ENCODE results near the gene TMEM98. TPM values are rescaled to one million over a fixed set of nuclear protein-coding genes. Genes with fewer than 3 reads are reported as not detected.

TMEM98 gene
- total and polyA plus RNA-seq, 2 of the 8 experiments (the other 6 are each of a cell fraction or from before 2014, with no cell fraction given): 86.1 to 232 TPM

GRCh38 chr17:32901743-32902142, 26.2 kb upstream of the TMEM98 start:
- H3K56ac ChIP-seq (replicated peaks; ENCODE audit: insufficient read length, low read depth, low read length): no peak overlapping the region
- H3K9me3 ChIP-seq (ENCODE audit: insufficient read depth in 2 of 2, low read depth in 1 of 2, low read length in 1 of 2): peaks cover 0 to 4% of the 10 kb centered on the region in 2 experiments; a peak in 2 of 4 replicates
- no peaks in the 10 kb centered on the region for H4K20me1 ChIP-seq (replicated peaks in 1 of 2; ENCODE audit: control insufficient read depth in 1 of 2, insufficient read depth in 2 of 2, low read length in 2 of 2)
- no peaks in the 10 kb centered on the region for H3K27me3 ChIP-seq (replicated peaks in 1 of 4; ENCODE audit: control insufficient read depth in 3 of 4, extremely low read depth in 1 of 4, insufficient read depth in 3 of 4, low read length in 3 of 4)
- H3K9ac ChIP-seq (replicated peaks in 1 of 4; ENCODE audit: extremely low read depth in 1 of 4, low read depth in 3 of 4, low read length in 3 of 4): no peak overlapping the region
- no peaks in the 10 kb centered on the region for H3K23me2 ChIP-seq (ENCODE audit: low read depth, low read length)
- H2AFZ ChIP-seq (ENCODE audit: low read length): no peak overlapping the region
- H2BK120ac ChIP-seq (replicated peaks; ENCODE audit: low read depth, low read length): no peak overlapping the region
- no peak overlapping the region for H3K14ac ChIP-seq (ENCODE audit: insufficient read length)
- DNase-seq (ENCODE audit: low read depth in 1 of 2, low spot score in 2 of 2): no peak
- no peak overlapping the region for H2BK20ac ChIP-seq (ENCODE audit: low read length)
- H4K8ac ChIP-seq (ENCODE audit: extremely low read depth, insufficient read depth, low read length): no peak overlapping the region
- H3K4ac ChIP-seq (replicated peaks; ENCODE audit: insufficient read length, low read depth, low read length): no peak overlapping the region
- H3K4me3 ChIP-seq (ENCODE audit: extremely low read depth in 1 of 4, insufficient read depth in 2 of 4, low read depth in 3 of 4, low read length in 4 of 4): no peak overlapping the region
- no peak overlapping the region for H3K18ac ChIP-seq (ENCODE audit: extremely low read depth, low read length)
- H2AK5ac ChIP-seq (ENCODE audit: low read depth, low read length): no peak overlapping the region
- no peak overlapping the region for H2BK5ac ChIP-seq (ENCODE audit: low read depth, low read length)
- POLR2A ChIA-PET (ENCODE audit: partially characterized antibody): no interaction called here
- H2BK12ac ChIP-seq (ENCODE audit: low read depth, low read length): no peak overlapping the region
- WGBS, 2 experiments (ENCODE audit: extremely low coverage in 1 of 2, insufficient coverage in 1 of 2, insufficient read length in 1 of 2, insufficient replicate concordance in 2 of 2, low coverage in 1 of 2, low lambda C conversion rate in 2 of 2, missing lambda C conversion rate in 1 of 2): 97 to 100% methylated on average over 2 to 4 of the region's 4 CpGs
- no peak overlapping the region for H3K27ac ChIP-seq (ENCODE audit: low read depth, low read length)
- H3K79me2 ChIP-seq (ENCODE audit: control insufficient read depth in 1 of 2, insufficient read depth in 2 of 2, low read length in 2 of 2): no peaks in the 10 kb centered on the region
- H3K79me1 ChIP-seq (ENCODE audit: low read depth, low read length): no peaks in the 10 kb centered on the region
- TF ChIP-seq HDAC6 (IDR thresholded peaks at IDR 0.05; ENCODE audit: low read depth, low read length): no peak
- no peak for TF ChIP-seq CBX5 (IDR thresholded peaks at IDR 0.05; ENCODE audit: low read depth, low read length)
- TF ChIP-seq TAF7 (optimal IDR thresholded peaks at IDR 0.05; ENCODE audit: borderline replicate concordance, low read depth, low read length): no peak
- no peak for TF ChIP-seq CEBPB (IDR thresholded peaks at IDR 0.05; ENCODE audit: low read depth, low read length)
- TF ChIP-seq NRF1 (IDR thresholded peaks at IDR 0.05; ENCODE audit: low read depth, low read length): no peak
- no peak for TF ChIP-seq MAFK (IDR thresholded peaks at IDR 0.05; ENCODE audit: low read depth, low read length)
- no peak for TF ChIP-seq KDM5A (IDR thresholded peaks at IDR 0.05; ENCODE audit: low read length)
- no peak for TF ChIP-seq RBBP5 (IDR thresholded peaks at IDR 0.05; ENCODE audit: borderline replicate concordance, low read depth, low read length)
- TF ChIP-seq CBX8 (IDR thresholded peaks at IDR 0.05; ENCODE audit: borderline replicate concordance, low read depth, low read length): no peak
- TF ChIP-seq CREB1 (IDR thresholded peaks at IDR 0.05): no peak
- TF ChIP-seq POLR2AphosphoS5 (IDR thresholded peaks at IDR 0.05; ENCODE audit: low read depth, low read length): no peak
- TF ChIP-seq KDM4A (IDR thresholded peaks at IDR 0.05; ENCODE audit: low read depth, low read length, severe bottlenecking): no peak
- no peak for TF ChIP-seq CHD2 (IDR thresholded peaks at IDR 0.05; ENCODE audit: low read length)
- TF ChIP-seq RNF2 (IDR thresholded peaks at IDR 0.05; ENCODE audit: borderline replicate concordance, low read depth, low read length, missing control alignments, poor library complexity, severe bottlenecking): no peak
- no peak overlapping the region for H2BK15ac ChIP-seq (ENCODE audit: low read length)
- FAIRE-seq: no peak
- no peaks in the 10 kb centered on the region for H3K4me1 ChIP-seq (replicated peaks in 1 of 4; ENCODE audit: control insufficient read depth in 3 of 4, insufficient read depth in 4 of 4, low read length in 3 of 4)
- no peak overlapping the region for H3K4me2 ChIP-seq (ENCODE audit: insufficient read depth in 1 of 2, low read depth in 2 of 2, low read length in 2 of 2)
- H3K36me3 ChIP-seq (ENCODE audit: control insufficient read depth in 2 of 4, insufficient read depth in 4 of 4, low read length in 3 of 4): no peaks in the 10 kb centered on the region
- H3K23ac ChIP-seq (ENCODE audit: insufficient read length): no peak overlapping the region
- H4K5ac ChIP-seq (ENCODE audit: insufficient read length, low read depth, low read length): no peak overlapping the region
- H4K91ac ChIP-seq (replicated peaks; ENCODE audit: insufficient read length, low read length): no peak overlapping the region
- CTCF ChIA-PET (ENCODE audit: partially characterized antibody): no interaction called here
